Activated T-cell treated with anti-CD3 and anti-CD28 coated beads for 48 hours (primary cell): ENCODE results near the gene RAVER2.
"Not testable (repeated sequence)": the region's sequence is repeated elsewhere in the genome, so short reads cannot be mapped to it uniquely, and the experiment has no call there.

Source experiments
- DNase-seq: peaks from one replicate; pipeline ENCODE4 v3.0.0-alpha.2; 2020; ENCODE audit warnings: low read depth

Gene RAVER2

GRCh38 chr1:64748706-64749105 is 3.8 kb downstream of the RAVER2 start:
- DNase-seq: no peak

GRCh38 chr1:64750092-64750491 is 5.2 kb downstream of the RAVER2 start:
- no peak for DNase-seq

GRCh38 chr1:64750875-64751274 is 6.0 kb downstream of the RAVER2 start:
- no peak for DNase-seq

GRCh38 chr1:64754173-64754572 is 9.3 kb downstream of the RAVER2 start:
- DNase-seq: no peak

GRCh38 chr1:64755361-64755760 is 10.5 kb downstream of the RAVER2 start:
- DNase-seq: no peak

- no peak for DNase-seq
These were observed 11.9 kb downstream of the RAVER2 start for GRCh38 chr1:64756770-64757169.

GRCh38 chr1:64757213-64757612 is 12.3 kb downstream of the RAVER2 start:
- no peak for DNase-seq

GRCh38 chr1:64758233-64758632 is 13.4 kb downstream of the RAVER2 start:
- DNase-seq: no peak

- no peak for DNase-seq
These were observed 15.1 kb downstream of the RAVER2 start for GRCh38 chr1:64759968-64760367.

GRCh38 chr1:64765012-64765411 is 20.1 kb downstream of the RAVER2 start:
- no peak for DNase-seq

- no peak for DNase-seq
These were observed 21.0 kb downstream of the RAVER2 start for GRCh38 chr1:64765826-64766225.

GRCh38 chr1:64766429-64766828 is 21.6 kb downstream of the RAVER2 start:
- no peak for DNase-seq

GRCh38 chr1:64769482-64769881 is 24.6 kb downstream of the RAVER2 start:
- DNase-seq: no peak

GRCh38 chr1:64769971-64770370 is 25.1 kb downstream of the RAVER2 start:
- no peak for DNase-seq

- not testable (repeated sequence) for DNase-seq
These were observed 28.4 kb downstream of the RAVER2 start for GRCh38 chr1:64773306-64773705.

- no peak for DNase-seq
These were observed 30.2 kb downstream of the RAVER2 start for GRCh38 chr1:64775113-64775512.

- not testable (repeated sequence) for DNase-seq
These were observed 37.2 kb downstream of the RAVER2 start for GRCh38 chr1:64782044-64782443.

- not testable (repeated sequence) for DNase-seq
These were observed 38.0 kb downstream of the RAVER2 start for GRCh38 chr1:64782848-64783247.

- DNase-seq: no peak
These were observed 46.1 kb downstream of the RAVER2 start for GRCh38 chr1:64790832-64791487.

GRCh38 chr1:64798872-64799271 is 54.0 kb downstream of the RAVER2 start:
- no peak for DNase-seq

- no peak for DNase-seq
These were observed 57.1 kb downstream of the RAVER2 start for GRCh38 chr1:64801851-64802523.

- DNase-seq: no peak
These were observed 64.4 kb downstream of the RAVER2 start for GRCh38 chr1:64809309-64809708.

GRCh38 chr1:64810001-64810400 is 65.1 kb downstream of the RAVER2 start:
- no peak for DNase-seq

- no peak for DNase-seq
These were observed 66.3 kb downstream of the RAVER2 start for GRCh38 chr1:64811131-64811530.
